GM23248 (cell line): Measurements from ENCODE around the gene STAT6.

Source experiments
- EZH2 ChIP-seq: fragments of 200-600 bp; sonication (generic); IDR thresholded peaks from 2 replicates; pipeline ENCODE4 v1.6.1; 2018; ENCODE audit warnings: antibody characterized with exemption, mild to moderate bottlenecking; ENCODE audit not compliant: insufficient read depth, poor library complexity, severe bottlenecking
- EZH2phosphoT487 ChIP-seq: fragments of 200-600 bp; sonication (generic); IDR thresholded peaks from 2 replicates; pipeline ENCODE4 v1.6.1; 2018; ENCODE audit warnings: antibody characterized with exemption, moderate library complexity, mild to moderate bottlenecking, low read depth; ENCODE audit not compliant: insufficient read depth

DNA sequence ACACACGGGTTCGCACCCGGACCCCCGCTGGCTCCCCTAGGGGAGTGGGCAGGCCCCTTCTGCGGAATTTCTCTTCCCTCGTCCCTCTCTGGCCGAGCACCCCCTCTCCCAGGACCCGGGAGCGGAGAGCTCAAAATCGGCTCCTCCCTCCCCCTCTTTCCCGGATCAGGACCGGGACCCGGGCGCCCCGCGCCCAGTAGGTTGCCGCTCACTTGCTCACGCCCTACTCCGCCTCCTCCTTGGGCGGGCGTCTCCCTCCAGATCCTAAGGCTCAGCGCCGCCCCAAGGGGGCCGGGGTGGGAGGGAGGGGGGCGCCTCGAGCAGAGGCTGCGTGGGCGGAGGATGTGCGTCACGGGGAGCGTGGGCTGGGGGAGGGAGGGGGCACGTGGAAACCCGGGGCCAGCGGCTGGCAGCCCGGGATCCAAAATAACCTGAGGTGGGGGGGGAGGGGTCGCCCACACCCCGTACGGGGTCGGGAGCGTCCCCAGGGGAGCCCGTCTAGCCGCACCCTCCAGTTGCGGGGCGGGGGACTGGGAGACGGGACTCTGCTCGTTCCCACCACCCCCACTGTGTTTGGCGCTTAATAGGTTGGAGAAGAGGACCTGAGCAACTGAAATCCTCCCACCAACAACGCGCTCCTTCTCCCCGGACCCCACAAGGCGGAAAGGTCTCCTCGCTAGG lies 24.0 kb downstream of the STAT6 start:
- TF ChIP-seq EZH2: no peak
- no peak for TF ChIP-seq EZH2phosphoT487
